PC-9 (cell line): ENCODE results near the gene ZBTB7A. TPM values are rescaled to one million over a fixed set of nuclear protein-coding genes. Genes with fewer than 3 reads are reported as not detected.

ENCODE experiments used
- BruUV-seq: library from RNA; stranded (reverse); fragments of 400-500 nt; replicated peaks from 2 replicates; lab custom pipeline; 2021; lab: Mats Ljungman, UMichigan
- CTCF ChIA-PET: fragments of 300-600 bp; sonication (Branson Sonifier 250); formaldehyde crosslinking; loops from one replicate; lab custom pipeline; 2022; ENCODE audit warnings: antibody characterized with exemption; lab: Charles Lee
- POLR2A ChIA-PET: fragments of 300-600 bp; sonication (Branson Sonifier 250); formaldehyde crosslinking; loops from one replicate; lab custom pipeline; 2022; ENCODE audit warnings: antibody characterized with exemption; ENCODE audit not compliant: unreplicated experiment; lab: Charles Lee
- DNase-seq, 2 experiments: peaks; one replicate each; pipeline versions ENCODE4 v3.0.0 to v3.0.0-alpha.2; 2015 to 2022; ENCODE audit warnings: mixed read lengths in 1 of 2
- H2AFZ ChIP-seq: fragments of 200-600 bp; sonication (generic); 2 replicates; pipeline ENCODE4 v1.8.1; 2017; ENCODE audit warnings: antibody characterized with exemption
- H3F3A ChIP-seq: fragments of 200-600 bp; sonication (generic); 2 replicates; pipeline ENCODE4 v1.8.1; 2017; ENCODE audit warnings: antibody characterized with exemption, mild to moderate bottlenecking, low read depth; ENCODE audit not compliant: insufficient read depth
- H3K27ac ChIP-seq: fragments of 200-600 bp; sonication (generic); 2 replicates; pipeline ENCODE4 v1.6.1; 2016; ENCODE audit warnings: mixed run types
- H3K27me3 ChIP-seq: fragments of 200-600 bp; sonication (generic); 2 replicates; pipeline ENCODE4 v1.6.1; 2016; ENCODE audit warnings: low read depth, mixed run types; ENCODE audit not compliant: insufficient read depth
- H3K36me3 ChIP-seq: fragments of 200-600 bp; sonication (generic); 2 replicates; pipeline ENCODE4 v1.6.1; 2016; ENCODE audit warnings: low read depth, mixed run types
- H3K4me1 ChIP-seq: fragments of 200-600 bp; sonication (generic); replicated peaks from 2 replicates; pipeline ENCODE4 v1.6.1; 2016; ENCODE audit warnings: mixed run types; ENCODE audit not compliant: insufficient read depth
- H3K4me2 ChIP-seq: fragments of 200-600 bp; sonication (generic); 2 replicates; pipeline ENCODE4 v1.6.1; 2017; ENCODE audit warnings: mixed run types
- H3K4me3 ChIP-seq: fragments of 200-600 bp; sonication (generic); 2 replicates; pipeline ENCODE4 v1.6.1; 2016; ENCODE audit warnings: mixed run types
- H3K79me2 ChIP-seq: fragments of 200-600 bp; sonication (generic); 2 replicates; pipeline ENCODE4 v1.6.1; 2017; ENCODE audit warnings: low read depth, mixed run types
- H3K9me2 ChIP-seq: fragments of 200-600 bp; sonication (generic); 2 replicates; pipeline ENCODE4 v1.8.1; 2017; ENCODE audit warnings: mild to moderate bottlenecking; ENCODE audit not compliant: insufficient read depth
- H3K9me3 ChIP-seq: fragments of 200-600 bp; sonication (generic); 2 replicates; pipeline ENCODE4 v1.8.1; 2016; ENCODE audit warnings: low read depth; ENCODE audit not compliant: insufficient read depth
- H4K20me1 ChIP-seq: fragments of 200-600 bp; sonication (generic); 2 replicates; pipeline ENCODE4 v1.8.1; 2017; ENCODE audit not compliant: insufficient read depth
- CTCF ChIP-seq: fragments of 200-600 bp; sonication (generic); conservative IDR thresholded peaks from 2 replicates; pipeline ENCODE4 v1.6.1; 2017; ENCODE audit warnings: mixed run types, antibody characterized with exemption, mild to moderate bottlenecking, moderate library complexity
- EZH2 ChIP-seq: fragments of 200-600 bp; sonication (generic); IDR thresholded peaks from 2 replicates; pipeline ENCODE4 v1.8.0; 2017; ENCODE audit warnings: antibody characterized with exemption, low read depth
- intact Hi-C: fragments of 100-400 bp; cut with micrococcal nuclease; formaldehyde crosslinking; loops from one replicate; pipeline ENCODE4 v1.10.0; 2022; ENCODE audit not compliant: unreplicated experiment
- total RNA-seq: library from RNA; stranded (reverse); gene quantifications from 2 replicates; pipeline ENCODE4 v1.2.3, GENCODE V29; 2021

ZBTB7A gene
- total RNA-seq, 1 experiment from 2014 or later: 41.2 TPM

- no peak for DNase-seq
- ChIA-PET CTCF (no interaction called here), POLR2A (no interaction called here)
- Histone ChIP-seq H3F3A (no peaks in the 10 kb centered on the region), H3K4me1 (no peaks in the 10 kb centered on the region), H3K79me2 (0 out of 2 replicates have a peak, but pooled peaks cover 2% of the 10 kb centered on the region), H3K4me2 (no peak overlapping the region), H3K36me3 (no peaks in the 10 kb centered on the region), H3K27ac (no peak overlapping the region), H3K4me3 (no peak overlapping the region), H4K20me1 (no peaks in the 10 kb centered on the region), H3K9me2 (no peaks in the 10 kb centered on the region), H3K27me3 (no peaks in the 10 kb centered on the region), H2AFZ (no peak overlapping the region), H3K9me3 (no peaks in the 10 kb centered on the region)
- no TSS peak for BruUV-seq
- intact Hi-C loops: no loop called here
- TF ChIP-seq CTCF (no peak), EZH2 (no peak)
Observed at GRCh38 chr19:4112367-4112766, 45.7 kb upstream of the ZBTB7A start.

GRCh38 chr19:4109626-4109945 is 42.9 kb upstream of the ZBTB7A start:
- TF ChIP-seq EZH2 (no peak), CTCF (no peak)
- Histone ChIP-seq H3K27ac (no peak overlapping the region), H3F3A (no peaks in the 10 kb centered on the region), H3K9me3 (no peaks in the 10 kb centered on the region), H3K79me2 (no peaks in the 10 kb centered on the region), H3K36me3 (no peaks in the 10 kb centered on the region), H2AFZ (no peak overlapping the region), H3K4me1 (no peaks in the 10 kb centered on the region), H3K4me2 (no peak overlapping the region), H4K20me1 (no peaks in the 10 kb centered on the region; the same call in 1 of the 2 replicates), H3K4me3 (no peak overlapping the region), H3K27me3 (no peaks in the 10 kb centered on the region), H3K9me2 (no peaks in the 10 kb centered on the region)
- intact Hi-C loops: no loop called here
- BruUV-seq: no TSS peak
- CTCF ChIA-PET: no interaction called here
- no peak for DNase-seq
- POLR2A ChIA-PET: no interaction called here

GRCh38 chr19:4108767-4109625 is 42.3 kb upstream of the ZBTB7A start:
- intact Hi-C loops: no loop called here
- Histone ChIP-seq H3F3A (no peaks in the 10 kb centered on the region), H3K4me1 (no peaks in the 10 kb centered on the region), H3K9me2 (no peaks in the 10 kb centered on the region), H3K27ac (no peak overlapping the region), H3K36me3 (no peaks in the 10 kb centered on the region), H3K4me2 (no peak overlapping the region), H4K20me1 (no peaks in the 10 kb centered on the region; the same call in 1 of the 2 replicates), H3K4me3 (no peak overlapping the region), H3K9me3 (no peaks in the 10 kb centered on the region), H2AFZ (no peak overlapping the region), H3K27me3 (no peaks in the 10 kb centered on the region), H3K79me2 (no peaks in the 10 kb centered on the region)
- ChIA-PET CTCF (no interaction called here), POLR2A (no interaction called here)
- DNase-seq: no peak
- TF ChIP-seq EZH2: no peak
- TF ChIP-seq CTCF: no peak
- no TSS peak for BruUV-seq
